K562 (cell line): Measurements from ENCODE around the gene SIX3. TPM values are rescaled to one million over a fixed set of nuclear protein-coding genes. Genes with fewer than 3 reads are reported as not detected.

Source experiments
- ATAC-seq: fragments of 200-7000 bp; cut with Tn5 transposase; 3 replicates; pipeline ENCODE4 v1.9.1; 2020; ENCODE audit warnings: moderate library complexity
- BruUV-seq: library from RNA; stranded (reverse); fragments of 400-500 nt; replicated peaks from 2 replicates; lab custom pipeline; 2021; lab: Mats Ljungman, UMichigan
- CTCF ChIA-PET: fragments of 300-600 bp; formaldehyde crosslinking; extraction: SDS; loops from one replicate; lab custom pipeline; 2021; ENCODE audit warnings: low intra/inter-chr PET ratio; lab: Yijun Ruan, JAX
- POLR2A ChIA-PET: fragments of 300-600, 350-650 bp; sonication (Branson Sonifier 250); formaldehyde crosslinking; extraction: SDS; loops from one replicate; lab custom pipeline; 2021; ENCODE audit warnings: antibody characterized with exemption, inconsistent platforms; lab: Yijun Ruan, JAX
- DNase-seq, 4 experiments: peaks; one replicate each; pipeline versions ENCODE4 v3.0.0 to v3.0.0-alpha.2; 2011 to 2018; ENCODE audit warnings: low spot score in 3 of 4, mixed read lengths in 3 of 4; ENCODE audit errors: extremely low read depth in 1 of 4
- FAIRE-seq: peaks from 2 replicates; lab custom pipeline; 2011; peaks lifted over from hg19 to GRCh38; lab: Jason Lieb, UNC
- H2AFZ ChIP-seq: 2 replicates; pipeline ENCODE4 v1.6.0; 2011; ENCODE audit warnings: low read depth, low read length, control low read depth, inconsistent platforms
- H3K27ac ChIP-seq: fragments of 200-600 bp; 3 replicates; pipeline ENCODE4 v1.8.0; 2011; ENCODE audit warnings: low read depth, mild to moderate bottlenecking, control low read depth, inconsistent platforms, low read length, moderate library complexity, mixed read lengths; ENCODE audit errors: extremely low read depth
- H3K27me3 ChIP-seq, 2 experiments: fragments of 300-600 bp in 1 of 2; 2 replicates in 1 of 2; 3 replicates in 1 of 2; pipeline versions ENCODE4 v1.6.0 to v1.8.0; 2011; ENCODE audit warnings: inconsistent platforms in 2 of 2, low read length in 2 of 2, mild to moderate bottlenecking in 1 of 2, mixed read lengths in 1 of 2, moderate library complexity in 1 of 2; ENCODE audit not compliant: control insufficient read depth in 2 of 2, insufficient read depth in 2 of 2
- H3K36me3 ChIP-seq: fragments of 300-600 bp; 3 replicates; pipeline ENCODE4 v1.8.0; 2011; ENCODE audit warnings: mild to moderate bottlenecking, low read length, inconsistent platforms; ENCODE audit not compliant: control insufficient read depth, insufficient read depth
- H3K4me1 ChIP-seq, 2 experiments: fragments of 200-600 bp in 1 of 2; replicated peaks in 1 of 2; 2 replicates in 1 of 2; 3 replicates in 1 of 2; pipeline versions ENCODE4 v1.5.1 to v1.8.0; 2011; ENCODE audit warnings: inconsistent platforms in 2 of 2, low read length in 2 of 2, mild to moderate bottlenecking in 1 of 2, mixed read lengths in 1 of 2, moderate library complexity in 1 of 2; ENCODE audit not compliant: control insufficient read depth in 2 of 2, insufficient read depth in 2 of 2
- H3K4me2 ChIP-seq: 2 replicates; pipeline ENCODE4 v1.6.1; 2011; ENCODE audit warnings: low read length, control low read depth, inconsistent platforms, mixed read lengths; ENCODE audit not compliant: insufficient read depth
- H3K4me3 ChIP-seq: fragments of 200-600 bp; sonication (generic), shearing (Covaris generic); 2 replicates; pipeline ENCODE4 v1.5.1; 2016; ENCODE audit warnings: control low read depth, inconsistent platforms
- H3K79me2 ChIP-seq: fragments of 200-600 bp; 3 replicates; pipeline ENCODE4 v1.8.0; 2011; ENCODE audit warnings: low read length, inconsistent platforms; ENCODE audit not compliant: control insufficient read depth, insufficient read depth
- H3K9ac ChIP-seq, 2 experiments: 2 replicates each; pipeline versions ENCODE4 v1.6.0 to v1.6.1; 2011; ENCODE audit warnings: low read depth in 2 of 2, low read length in 2 of 2, control low read depth in 1 of 2, inconsistent platforms in 1 of 2, mild to moderate bottlenecking in 1 of 2, mixed read lengths in 1 of 2; ENCODE audit not compliant: insufficient read depth in 1 of 2
- H3K9me1 ChIP-seq: one replicate; pipeline ENCODE4 v1.6.0; 2011; ENCODE audit warnings: inconsistent platforms, mild to moderate bottlenecking, low read length, moderate library complexity; ENCODE audit not compliant: control insufficient read depth, insufficient read depth
- H3K9me3 ChIP-seq: replicated peaks from 2 replicates; pipeline ENCODE4 v1.5.1; 2011; ENCODE audit warnings: low read depth, low read length, inconsistent platforms; ENCODE audit not compliant: control insufficient read depth, insufficient read depth
- H4K20me1 ChIP-seq: replicated peaks from 2 replicates; pipeline ENCODE4 v1.6.1; 2011; ENCODE audit warnings: low read length, inconsistent platforms, mixed read lengths; ENCODE audit not compliant: control insufficient read depth, insufficient read depth
- CC2D1A ChIP-seq: fragments of 450-650 bp; IDR thresholded peaks from 2 replicates; pipeline ENCODE4 v1.6.1; 2017; ENCODE audit warnings: mild to moderate bottlenecking
- CEBPB ChIP-seq: fragments of 450-650 bp; IDR thresholded peaks from 2 replicates; pipeline ENCODE4 v1.6.1; 2016; ENCODE audit warnings: missing genetic modification characterization, missing compliant biosample characterization
- HBP1 ChIP-seq: fragments of 450-650 bp; formaldehyde crosslinking; IDR thresholded peaks from 2 replicates; pipeline ENCODE4 v1.4.0; 2022; ENCODE audit warnings: missing genetic modification characterization
- HNRNPLL ChIP-seq: fragments of 200-400 bp; formaldehyde crosslinking; IDR thresholded peaks from 2 replicates; pipeline ENCODE4 v1.6.1; 2017; ENCODE audit warnings: low read length, low read depth, mild to moderate bottlenecking; ENCODE audit not compliant: poor library complexity, severe bottlenecking
- MCM2 ChIP-seq: fragments of 450-650 bp; IDR thresholded peaks from 2 replicates; pipeline ENCODE4 v1.6.1; 2017; ENCODE audit warnings: low read depth, mild to moderate bottlenecking
- SP1 ChIP-seq: sonication (generic); formaldehyde crosslinking; IDR thresholded peaks from 2 replicates; pipeline ENCODE4 v1.8.1; 2022; ENCODE audit warnings: mild to moderate bottlenecking, missing genetic modification reagents
- ZNF766 ChIP-seq: fragments of 200-800 bp; sonication (Bioruptor generic); conservative IDR thresholded peaks from 2 replicates; pipeline ENCODE4 v1.6.1; 2016; ENCODE audit warnings: missing genetic modification characterization, missing compliant biosample characterization
- WGBS: fragments of 100-300 bp; shearing (Covaris generic); methylation state at CpG from one replicate; pipeline ENCODE4 v1.1.6; 2016; ENCODE audit warnings: low coverage, mixed read lengths; ENCODE audit not compliant: insufficient coverage; ENCODE audit errors: missing lambda C conversion rate; 5-methylcytosine and 5-hydroxymethylcytosine counted together
- in situ Hi-C: fragments of 300-500 bp; cut with MboI; formaldehyde crosslinking; loops from 4 replicates; pipeline ENCODE4 v1.15.0; 2018; ENCODE audit warnings: inconsistent platforms, mixed read lengths
- intact Hi-C: fragments of 100-400 bp; cut with micrococcal nuclease; formaldehyde crosslinking; loops from 2 replicates; pipeline ENCODE4 v1.14.2; 2022
- polyA plus RNA-seq, 8 experiments: library from polyadenylated mRNA; depleted of rRNA in 4 of 8; stranded (reverse) in 5 of 8; unstranded in 3 of 8; fragments of >200 nt; fragmentation: Nextera tagmentation in 2 of 8; fragmentation: Illumina TruSeq in 1 of 8; extraction: Ambion mirVana in 2 of 8; extraction: Trizol in 1 of 8; gene quantifications; 2 replicates each; pipeline versions ENCODE4 v1.2.1 to v1.2.3, GENCODE V29; 2011 to 2014; ENCODE audit warnings: inconsistent platforms in 1 of 8, missing spikeins in 1 of 8
- total RNA-seq, 7 experiments: library from RNA; depleted of rRNA in 6 of 7; stranded (reverse); fragments of >200 nt in 6 of 7; fragmentation: Illumina TruSeq in 2 of 7; extraction: Trizol in 2 of 7; gene quantifications; 2 replicates each; pipeline versions ENCODE4 v1.2.1 to v1.2.3, GENCODE V29; 2011 to 2021; ENCODE audit warnings: low replicate concordance in 1 of 7

The SIX3 gene
- total and polyA plus RNA-seq, 9 of the 15 experiments (the other 6 are each of a cell fraction or from before 2014, with no cell fraction given): not detected

GRCh38 chr2:44936275-44936674 lies 5.2 kb upstream of the SIX3 start (continued):
- no peak for TF ChIP-seq ZNF766
- TF ChIP-seq HBP1 (CRISPR knock-in tag): no peak
- TF ChIP-seq MCM2: no peak
- TF ChIP-seq, all 486 proteins: peak for 0

GRCh38 chr2:44936715-44937687 lies 4.5 kb upstream of the SIX3 start:
- ChIA-PET CTCF (no interaction called here), POLR2A (interaction anchor here (0.8 kb wide), 1 partner anchor 300 kb away, joined by 3 read pairs; no protein-coding TSS in a partner anchor)
- H2AFZ ChIP-seq: no peak overlapping the region
- no TSS peak for BruUV-seq
- no peak overlapping the region for H3K4me3 ChIP-seq
- no peaks in the 10 kb centered on the region for H3K9me1 ChIP-seq
- peaks cover 51 to 79% of the 10 kb centered on the region in 2 experiments; a peak in 3 of 5 replicates for H3K27me3 ChIP-seq
- WGBS: 8% methylated on average over 21 of the region's 22 CpGs
- no peak overlapping the region for H3K9ac ChIP-seq
- no peak for TF ChIP-seq SP1
- TF ChIP-seq CEBPB (tag): no peak
- TF ChIP-seq CC2D1A: no peak
- TF ChIP-seq HNRNPLL: no peak
- TF ChIP-seq, all 486 proteins: peak for 0
- H3K79me2 ChIP-seq: no peaks in the 10 kb centered on the region
- ATAC-seq (no peak), DNase-seq (no peak), FAIRE-seq (no peak)
- intact Hi-C loops (no loop called here), in situ Hi-C loops (no loop called here)
- no peaks in the 10 kb centered on the region for H3K9me3 ChIP-seq
- peaks cover 0 to 15% of the 10 kb centered on the region in 2 experiments; a peak in 2 of 5 replicates for H3K4me1 ChIP-seq
- no peaks in the 10 kb centered on the region for H3K36me3 ChIP-seq
- H3K4me2 ChIP-seq: no peak overlapping the region
- no peak overlapping the region for H3K27ac ChIP-seq
- no peaks in the 10 kb centered on the region for H4K20me1 ChIP-seq
